ENCODE results near the gene HSD17B7. TPM values are rescaled to one million over a fixed set of nuclear protein-coding genes. Genes with fewer than 3 reads are reported as not detected.

HSD17B7 gene
- total RNA-seq, 1 experiment from 2014 or later, result 32.0 TPM

DNA sequence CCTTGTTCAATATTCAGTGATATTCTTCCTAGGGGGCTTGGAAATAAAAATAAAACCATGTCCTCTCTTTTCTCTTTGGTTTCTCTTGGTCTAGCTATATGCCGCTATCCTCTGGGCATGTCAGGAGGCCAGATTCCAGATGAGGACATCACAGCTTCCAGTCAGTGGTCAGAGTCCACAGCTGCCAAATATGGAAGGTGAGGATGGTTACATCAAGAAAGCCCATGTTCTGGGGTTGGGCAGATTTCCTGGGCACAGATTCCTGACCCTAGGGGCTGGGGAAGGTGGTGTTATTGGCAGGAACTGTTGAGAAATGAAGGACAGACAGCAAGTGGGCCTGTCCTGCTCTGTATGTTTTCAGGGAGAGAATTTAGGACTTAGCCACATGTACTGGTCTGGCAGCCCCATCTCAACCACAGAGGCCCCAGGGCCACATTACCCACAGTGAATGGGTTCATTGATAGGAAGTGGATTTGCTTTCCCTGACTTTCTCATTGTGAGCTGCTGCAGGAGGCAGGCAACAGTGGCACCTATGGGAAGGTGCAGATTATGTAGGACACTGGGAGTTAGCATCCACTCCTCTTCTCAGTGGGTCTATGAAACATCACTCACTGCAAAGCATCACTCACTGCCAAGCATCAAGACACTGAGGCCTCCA is 37.4 kb upstream of the HSD17B7 start:
- BruUV-seq (replicated peaks), result no TSS peak
- no peaks in the 10 kb centered on the region for H3K4me1 ChIP-seq (replicated peaks; ENCODE audit: insufficient read depth)
- no peaks in the 10 kb centered on the region for H3K27me3 ChIP-seq (ENCODE audit: insufficient read depth, low read depth)
- no peaks in the 10 kb centered on the region for H3F3A ChIP-seq (ENCODE audit: insufficient read depth, low read depth)
- no peak overlapping the region for H3K27ac ChIP-seq
- no peaks in the 10 kb centered on the region for H4K20me1 ChIP-seq (ENCODE audit: insufficient read depth)
- H3K79me2 ChIP-seq (ENCODE audit: low read depth), result no peaks in the 10 kb centered on the region
- DNase-seq, result no peak
- H3K36me3 ChIP-seq (ENCODE audit: low read depth), result no peaks in the 10 kb centered on the region
- no peak overlapping the region for H3K4me2 ChIP-seq
- H3K9me3 ChIP-seq (ENCODE audit: insufficient read depth, low read depth), result no peaks in the 10 kb centered on the region
- POLR2A ChIA-PET (ENCODE audit: unreplicated experiment), result no interaction called here
- H3K9me2 ChIP-seq (ENCODE audit: insufficient read depth), result no peaks in the 10 kb centered on the region
- H3K4me3 ChIP-seq, result no peak overlapping the region
- no peak overlapping the region for H2AFZ ChIP-seq
- intact Hi-C loops (cut with micrococcal nuclease; ENCODE audit: unreplicated experiment), result no loop called here
- CTCF ChIA-PET, result no interaction called here
- TF ChIP-seq EZH2 (IDR thresholded peaks at IDR 0.05; ENCODE audit: low read depth), result no peak

DNA sequence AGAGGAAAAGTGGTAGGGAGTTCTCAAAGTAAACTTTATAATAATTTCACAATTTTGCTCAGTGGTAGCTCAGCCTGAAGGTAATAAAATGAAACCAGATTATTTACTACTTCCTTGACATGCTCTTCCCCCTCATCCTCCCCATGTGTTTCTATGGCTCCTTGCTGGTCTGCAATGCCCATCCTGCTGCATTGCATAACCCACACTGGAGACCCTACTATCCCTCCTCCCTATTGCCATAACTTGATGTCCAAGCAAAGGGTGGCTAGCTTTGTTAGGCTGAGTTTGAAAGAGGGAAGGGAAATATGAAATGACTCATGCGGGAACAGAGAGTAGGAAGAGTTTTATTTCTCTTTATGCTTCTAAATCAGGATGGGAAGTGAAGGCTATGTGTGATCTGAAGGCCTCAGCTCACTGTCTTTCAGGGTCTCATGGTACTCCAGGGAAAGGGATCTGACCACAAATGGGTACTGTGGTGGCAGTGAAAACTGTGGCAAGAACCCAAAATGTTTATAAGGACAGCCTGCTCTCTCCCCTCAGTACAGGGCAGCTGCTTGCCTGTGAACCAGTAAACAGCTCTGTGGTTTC is 36.4 kb upstream of the HSD17B7 start:
- Histone ChIP-seq H3K36me3 (ENCODE audit: low read depth) (no peaks in the 10 kb centered on the region), H3K4me1 (replicated peaks; ENCODE audit: insufficient read depth) (no peaks in the 10 kb centered on the region), H2AFZ (no peak overlapping the region), H3F3A (ENCODE audit: insufficient read depth, low read depth) (no peaks in the 10 kb centered on the region), H4K20me1 (ENCODE audit: insufficient read depth) (no peaks in the 10 kb centered on the region), H3K9me2 (ENCODE audit: insufficient read depth) (no peaks in the 10 kb centered on the region), H3K27ac (no peak overlapping the region), H3K4me3 (no peak overlapping the region), H3K79me2 (ENCODE audit: low read depth) (no peaks in the 10 kb centered on the region), H3K27me3 (ENCODE audit: insufficient read depth, low read depth) (no peaks in the 10 kb centered on the region), H3K4me2 (no peak overlapping the region), H3K9me3 (ENCODE audit: insufficient read depth, low read depth) (no peaks in the 10 kb centered on the region)
- intact Hi-C loops (cut with micrococcal nuclease; ENCODE audit: unreplicated experiment), result no loop called here
- DNase-seq, result no peak
- CTCF ChIA-PET, result no interaction called here
- POLR2A ChIA-PET (ENCODE audit: unreplicated experiment), result no interaction called here
- no TSS peak for BruUV-seq (replicated peaks)
- TF ChIP-seq CTCF (conservative IDR thresholded peaks at IDR 0.05) (no peak), EZH2 (IDR thresholded peaks at IDR 0.05; ENCODE audit: low read depth) (no peak)

- Histone ChIP-seq H3K27ac (no peak overlapping the region), H3K27me3 (ENCODE audit: insufficient read depth, low read depth) (no peaks in the 10 kb centered on the region), H2AFZ (no peak overlapping the region), H3K4me2 (no peak overlapping the region), H3K4me3 (no peak overlapping the region), H4K20me1 (ENCODE audit: insufficient read depth) (no peaks in the 10 kb centered on the region), H3K79me2 (ENCODE audit: low read depth) (no peaks in the 10 kb centered on the region), H3K9me3 (ENCODE audit: insufficient read depth, low read depth) (no peaks in the 10 kb centered on the region), H3K36me3 (ENCODE audit: low read depth) (no peaks in the 10 kb centered on the region), H3K4me1 (replicated peaks; ENCODE audit: insufficient read depth) (no peaks in the 10 kb centered on the region), H3F3A (ENCODE audit: insufficient read depth, low read depth) (no peaks in the 10 kb centered on the region), H3K9me2 (ENCODE audit: insufficient read depth) (no peaks in the 10 kb centered on the region)
- ChIA-PET CTCF (no interaction called here), POLR2A (ENCODE audit: unreplicated experiment) (no interaction called here)
- TF ChIP-seq CTCF (conservative IDR thresholded peaks at IDR 0.05), result no peak
- TF ChIP-seq EZH2 (IDR thresholded peaks at IDR 0.05; ENCODE audit: low read depth), result no peak
- no TSS peak for BruUV-seq (replicated peaks)
- intact Hi-C loops (cut with micrococcal nuclease; ENCODE audit: unreplicated experiment), result no loop called here
- no peak for DNase-seq
Measured at GRCh38 chr1:162755306-162755705, 35.2 kb upstream of the HSD17B7 start.

Measured in PC-9 (cell line).